LNCAP (cell line): ENCODE data around the gene ARHGAP44.

Experiments used
- CTCF ChIP-seq: fragments of 450-650 bp; IDR thresholded peaks from 2 replicates; pipeline ENCODE4 v1.5.1; 2017; ENCODE audit warnings: mild to moderate bottlenecking

ARHGAP44 gene

GRCh38 chr17:13017655-13018459 lies 228.6 kb downstream of the ARHGAP44 start, which contains the start of gene ELAC2:
Gene ELAC2, minus strand, starts transcription at chr17:13018027. Its CDS starts 80 bp downstream, at chr17:13017947.
- peak; percentile 28 for TF ChIP-seq CTCF

GRCh38 chr17:13024016-13024415 lies 234.7 kb downstream of the ARHGAP44 start:
- TF ChIP-seq CTCF = no peak

- peak; percentile 100 for TF ChIP-seq CTCF
Measured at GRCh38 chr17:13024526-13025257, 235.4 kb downstream of the ARHGAP44 start.

GRCh38 chr17:13025258-13025627 lies 235.9 kb downstream of the ARHGAP44 start:
- TF ChIP-seq CTCF = no peak

GRCh38 chr17:13025687-13026086 lies 236.4 kb downstream of the ARHGAP44 start:
- no peak for TF ChIP-seq CTCF

GRCh38 chr17:13027246-13027645 lies 237.9 kb downstream of the ARHGAP44 start:
- no peak for TF ChIP-seq CTCF

GRCh38 chr17:13029340-13029739 lies 240.0 kb downstream of the ARHGAP44 start:
- no peak for TF ChIP-seq CTCF
